ENCODE measurements around the gene SHROOM4.

DNA sequence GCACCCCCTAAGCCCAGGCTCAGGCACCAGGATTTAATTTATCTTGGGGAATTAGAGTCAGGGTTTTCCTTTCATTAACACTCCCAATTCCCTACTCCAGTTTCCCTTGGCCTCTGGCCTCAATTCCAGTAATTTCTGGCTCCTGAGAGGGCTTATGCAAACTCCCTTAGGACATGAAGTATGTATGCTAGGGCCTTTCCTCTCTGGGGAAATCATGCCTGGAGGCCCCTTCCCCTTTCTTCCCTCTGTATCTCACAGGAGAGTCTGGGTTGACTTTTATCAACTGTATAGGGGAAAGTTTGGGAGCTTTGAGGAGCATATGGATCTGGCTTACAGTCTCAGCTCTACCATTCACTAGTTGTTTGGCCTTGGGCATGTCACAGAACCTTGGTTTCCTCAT is 169.5 kb downstream of the SHROOM4 start:
- TF ChIP-seq POLR2A (IDR thresholded peaks at IDR 0.05) = no peak
- TF ChIP-seq, protein P1, sequence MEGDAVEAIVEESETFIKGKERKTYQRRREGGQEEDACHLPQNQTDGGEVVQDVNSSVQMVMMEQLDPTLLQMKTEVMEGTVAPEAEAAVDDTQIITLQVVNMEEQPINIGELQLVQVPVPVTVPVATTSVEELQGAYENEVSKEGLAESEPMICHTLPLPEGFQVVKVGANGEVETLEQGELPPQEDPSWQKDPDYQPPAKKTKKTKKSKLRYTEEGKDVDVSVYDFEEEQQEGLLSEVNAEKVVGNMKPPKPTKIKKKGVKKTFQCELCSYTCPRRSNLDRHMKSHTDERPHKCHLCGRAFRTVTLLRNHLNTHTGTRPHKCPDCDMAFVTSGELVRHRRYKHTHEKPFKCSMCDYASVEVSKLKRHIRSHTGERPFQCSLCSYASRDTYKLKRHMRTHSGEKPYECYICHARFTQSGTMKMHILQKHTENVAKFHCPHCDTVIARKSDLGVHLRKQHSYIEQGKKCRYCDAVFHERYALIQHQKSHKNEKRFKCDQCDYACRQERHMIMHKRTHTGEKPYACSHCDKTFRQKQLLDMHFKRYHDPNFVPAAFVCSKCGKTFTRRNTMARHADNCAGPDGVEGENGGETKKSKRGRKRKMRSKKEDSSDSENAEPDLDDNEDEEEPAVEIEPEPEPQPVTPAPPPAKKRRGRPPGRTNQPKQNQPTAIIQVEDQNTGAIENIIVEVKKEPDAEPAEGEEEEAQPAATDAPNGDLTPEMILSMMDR (IDR thresholded peaks at IDR 0.05) = no peak

Data from right lobe of liver (tissue), 4 donors.